ENCODE results near the gene ACTA1.
"Not testable (repeated sequence)": the region's sequence is repeated elsewhere in the genome, so short reads cannot be mapped to it uniquely, and the experiment has no call there.

The ACTA1 gene

DNA sequence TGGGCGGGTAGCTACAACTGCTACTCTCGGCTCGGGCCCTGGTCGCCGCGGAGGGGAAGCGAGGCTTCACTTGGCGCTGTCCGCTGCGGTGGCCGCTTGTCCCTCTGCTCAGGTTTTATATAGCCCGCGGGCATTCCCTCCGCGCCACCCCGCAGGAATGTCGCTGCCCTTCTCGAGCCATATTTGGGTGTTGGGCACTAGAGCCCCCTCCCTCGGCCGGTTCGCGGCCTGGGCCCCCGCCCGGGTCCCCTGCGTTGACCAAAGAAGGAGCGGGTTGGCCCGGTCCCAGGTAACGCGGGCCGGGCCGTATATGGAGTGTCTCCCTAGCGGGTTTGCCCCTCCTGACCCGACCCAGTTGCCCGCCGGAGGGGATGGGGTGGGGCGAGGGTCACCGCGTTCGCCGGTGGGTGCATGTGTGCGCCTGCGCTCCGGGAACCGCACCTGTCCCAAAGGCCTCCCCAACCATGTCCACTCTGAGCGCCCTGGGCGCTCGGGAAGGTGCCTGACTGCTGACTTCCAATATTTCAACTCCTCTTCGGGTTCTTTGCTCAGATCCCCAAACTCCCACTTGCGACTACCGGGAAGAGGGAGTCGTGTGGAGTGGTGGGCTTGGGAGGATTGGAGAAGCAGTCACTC lies at the start of gene ACTA1:
Gene ACTA1 (minus strand): TSS at position 90 of the 636 bp plus-strand sequence. CDS start 979 bp downstream, outside the sequence.
- no peak for DNase-seq (ENCODE audit: low spot score)

DNA sequence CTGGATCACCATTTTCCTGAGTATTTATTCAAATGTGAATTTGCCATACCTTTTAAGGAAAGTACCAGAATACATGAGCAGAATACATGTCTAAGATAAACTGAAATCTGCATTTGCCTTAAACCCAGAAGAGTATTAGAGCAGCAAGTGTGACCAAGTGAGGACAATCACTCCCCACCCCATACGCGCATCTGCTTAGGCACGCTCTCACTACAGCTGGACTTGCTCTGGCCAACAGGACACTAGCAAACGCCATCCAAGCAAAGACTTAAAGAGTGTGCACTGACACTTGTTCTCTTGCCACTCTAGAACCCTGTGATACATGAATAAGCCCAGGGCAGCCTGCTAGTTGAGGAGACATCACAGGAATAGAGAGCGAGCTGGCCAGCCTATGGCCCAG lies 48.6 kb upstream of the ACTA1 start:
- no peak for DNase-seq (ENCODE audit: low spot score)

DNA sequence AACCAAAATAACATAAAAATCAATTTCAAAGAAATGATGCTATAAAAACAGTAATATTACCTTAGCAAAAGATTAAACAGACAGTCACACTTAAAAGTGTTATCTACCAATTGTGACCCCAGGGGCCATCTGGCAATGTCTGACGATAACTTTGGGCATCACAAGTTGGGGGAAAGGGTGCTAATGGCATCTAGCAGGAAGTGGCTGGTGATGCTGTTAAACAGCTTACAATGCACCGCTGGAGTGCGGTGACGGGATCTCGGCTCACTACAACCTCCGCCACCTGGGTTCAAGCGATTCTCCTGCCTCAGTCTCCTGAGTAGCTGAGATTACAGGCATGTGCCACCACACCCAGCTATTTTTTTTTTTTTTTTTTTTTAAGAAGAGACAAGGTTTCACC lies 46.6 kb upstream of the ACTA1 start:
- DNase-seq (ENCODE audit: low spot score) = no peak

DNA sequence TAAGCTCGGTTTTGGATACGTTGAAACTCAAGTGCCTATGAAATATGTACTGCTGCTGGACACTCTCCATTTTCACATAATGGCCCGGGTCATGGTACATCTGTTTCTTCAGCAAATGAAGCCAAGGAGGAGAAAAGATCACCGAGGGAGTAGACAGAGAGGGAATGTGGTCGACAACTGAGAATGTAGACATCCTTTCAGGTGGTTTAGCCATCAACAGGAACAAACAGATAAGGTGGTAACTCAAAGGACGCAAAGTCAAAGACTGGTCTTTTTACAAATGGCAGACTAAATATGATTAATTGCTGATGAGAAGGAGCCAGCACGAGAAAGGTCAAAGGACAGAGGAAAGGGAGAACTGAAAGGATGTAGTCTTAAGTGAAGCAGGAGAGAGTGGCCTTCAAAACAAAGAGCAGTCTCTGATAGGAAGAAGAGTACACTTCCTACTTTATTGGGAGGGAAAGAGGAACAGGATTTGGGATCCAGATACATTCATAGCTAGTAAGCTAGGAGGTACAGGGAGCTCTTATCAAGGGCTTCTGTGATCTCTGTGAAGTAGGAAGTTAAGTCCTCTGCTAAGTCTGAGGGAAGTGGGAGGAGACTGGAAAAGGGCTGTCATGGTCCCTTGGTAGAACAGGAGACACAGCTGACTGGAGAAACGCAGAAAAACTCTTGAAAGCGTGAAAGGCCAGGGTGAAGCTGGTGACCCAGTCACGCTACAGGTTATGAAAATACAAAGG lies 45.9 kb upstream of the ACTA1 start:
- no peak for DNase-seq (ENCODE audit: low spot score)

DNA sequence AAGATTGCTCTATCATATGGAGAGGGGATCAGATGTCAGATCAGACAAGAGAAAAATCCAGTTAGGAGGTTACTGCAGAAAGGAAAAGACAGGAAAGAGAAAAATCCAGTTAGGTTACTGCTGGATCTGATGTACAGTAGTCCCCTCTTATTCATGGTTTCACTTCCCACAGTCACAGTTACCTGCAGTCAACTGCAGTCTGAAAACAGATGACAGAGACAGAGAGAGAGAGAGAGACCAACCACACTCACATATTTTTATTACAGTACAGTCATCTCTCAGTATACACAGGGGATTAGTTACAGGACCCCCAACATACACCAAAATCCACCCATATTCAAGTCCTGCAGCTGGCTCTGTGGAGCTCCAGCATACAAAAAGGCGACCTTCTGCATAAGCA lies 45.0 kb upstream of the ACTA1 start:
- no peak for DNase-seq (ENCODE audit: low spot score)

DNA sequence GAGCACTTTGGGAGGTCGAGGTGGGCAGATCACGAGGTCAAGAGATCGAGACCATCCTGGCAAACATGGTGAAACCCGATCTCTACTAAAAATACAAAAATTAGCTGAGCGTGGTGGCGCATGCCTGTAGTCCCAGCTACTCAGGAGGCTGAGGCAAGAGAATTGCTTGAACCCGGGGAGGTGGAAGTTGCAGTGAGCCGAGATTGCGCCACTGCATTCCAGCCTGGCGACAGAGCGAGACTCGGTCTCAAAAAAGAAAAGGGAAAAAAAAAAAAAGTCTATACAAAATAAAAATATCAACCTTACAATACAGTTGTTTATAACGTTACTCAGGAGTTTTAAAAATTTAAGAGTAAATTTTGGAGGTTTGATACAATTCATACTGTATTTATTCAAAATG lies 42.0 kb upstream of the ACTA1 start:
- DNase-seq (ENCODE audit: low spot score) = not testable (repeated sequence)

DNA sequence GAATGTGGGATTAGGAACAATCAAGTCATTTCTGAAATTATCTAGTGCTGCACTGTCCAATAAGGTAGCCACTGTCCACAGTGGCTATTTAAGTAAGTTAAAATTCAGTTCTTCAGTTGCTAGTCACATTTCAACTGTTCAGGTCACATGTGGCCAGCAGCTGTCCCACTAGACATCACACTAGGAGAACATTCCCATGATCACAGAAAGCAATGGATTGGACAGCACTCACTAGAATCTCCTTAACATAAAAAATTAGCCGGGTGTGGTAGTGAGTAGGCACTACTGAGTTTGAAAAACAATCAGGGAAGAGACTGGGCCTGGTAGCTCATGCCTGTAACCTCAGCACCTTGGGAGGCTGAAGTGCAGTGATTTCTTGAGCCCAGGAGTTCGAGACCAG lies 40.6 kb upstream of the ACTA1 start:
- DNase-seq (ENCODE audit: low spot score) = no peak

DNA sequence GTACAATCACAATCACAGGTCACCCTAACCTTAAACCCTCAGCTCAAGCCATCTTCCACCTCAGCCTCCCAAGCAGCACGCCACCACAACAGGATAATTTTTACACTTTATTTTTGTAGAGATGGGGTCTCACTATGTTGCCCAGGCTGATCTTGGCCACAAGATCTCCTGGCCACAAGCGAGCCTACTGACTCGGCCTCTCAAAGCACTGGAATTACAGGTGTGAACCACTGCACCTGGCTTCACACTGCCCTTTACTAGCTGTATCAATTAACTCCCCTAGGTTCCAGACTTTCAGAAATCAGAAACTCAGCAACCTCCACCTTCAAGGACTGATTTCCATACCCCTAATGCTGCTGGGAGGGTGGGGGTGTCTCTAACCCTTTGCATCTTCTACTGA lies 37.3 kb upstream of the ACTA1 start:
- no peak for DNase-seq (ENCODE audit: low spot score)

DNA sequence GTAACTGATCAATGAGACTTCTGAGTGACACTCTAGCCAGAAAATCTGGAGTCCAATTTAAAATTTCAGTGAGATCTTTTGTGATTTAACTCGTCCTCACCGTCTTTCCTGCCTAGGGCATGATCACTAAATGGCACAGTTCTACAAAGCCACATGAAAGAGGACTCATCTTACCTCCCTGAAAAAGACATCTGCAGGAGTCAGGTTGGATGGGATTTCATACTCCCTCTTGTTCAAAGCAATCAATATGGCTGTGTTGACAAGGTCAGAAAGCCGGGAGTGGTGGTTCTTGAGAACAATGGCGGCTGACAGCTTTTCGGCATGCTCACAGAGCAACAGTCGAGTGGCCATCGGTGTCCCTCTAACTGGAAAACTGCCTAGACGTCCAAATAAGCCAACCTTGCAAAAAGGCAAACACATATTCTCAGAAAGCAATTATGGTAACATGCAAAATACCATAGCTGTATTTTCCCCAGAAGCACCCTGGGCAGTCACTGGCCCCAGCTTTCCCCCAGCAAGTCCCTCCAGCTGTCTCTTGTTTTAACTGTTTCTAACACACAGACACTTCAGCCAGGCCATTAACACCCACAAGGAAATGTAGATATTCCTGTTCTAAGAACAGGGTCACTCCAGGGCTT lies 36.6 kb upstream of the ACTA1 start:
- no peak for DNase-seq (ENCODE audit: low spot score)

DNA sequence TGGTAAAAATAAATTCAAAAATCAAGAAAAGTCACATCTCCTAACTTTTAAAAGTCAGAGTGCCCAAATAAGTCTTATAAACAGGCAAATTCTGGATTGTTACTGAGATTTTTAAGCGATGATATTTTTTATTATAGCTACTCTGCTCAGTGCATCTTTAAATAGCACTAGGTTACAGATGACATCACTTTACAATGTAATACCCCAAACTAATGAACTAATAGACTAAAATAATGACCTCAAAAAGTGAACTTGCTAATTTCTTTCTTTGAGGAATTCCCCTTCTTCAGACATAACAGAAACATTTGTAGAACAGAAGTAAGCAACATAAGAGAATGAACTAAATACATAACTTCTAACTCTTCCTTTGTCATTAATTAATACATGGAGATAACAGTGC lies 33.0 kb upstream of the ACTA1 start:
- no peak for DNase-seq (ENCODE audit: low spot score)

DNA sequence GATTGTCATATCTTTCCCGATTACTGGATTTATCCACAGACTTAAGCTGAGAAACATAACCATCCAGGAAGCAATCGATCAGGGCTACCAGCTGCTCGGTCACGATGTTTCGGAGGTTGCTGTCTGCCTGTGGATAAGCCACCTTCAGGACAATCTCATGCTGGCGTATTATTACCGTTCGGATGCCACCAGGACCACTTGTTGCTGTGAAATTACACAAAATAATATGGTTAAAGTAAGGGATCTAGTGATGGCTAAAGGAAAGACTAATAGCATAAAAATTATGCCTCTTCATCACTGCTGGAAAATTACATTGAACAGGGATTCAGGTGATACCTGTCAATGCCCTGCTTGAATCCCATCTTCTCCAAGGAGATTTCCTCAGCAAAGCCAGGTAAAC lies 30.8 kb upstream of the ACTA1 start:
- DNase-seq (ENCODE audit: low spot score) = no peak

DNA sequence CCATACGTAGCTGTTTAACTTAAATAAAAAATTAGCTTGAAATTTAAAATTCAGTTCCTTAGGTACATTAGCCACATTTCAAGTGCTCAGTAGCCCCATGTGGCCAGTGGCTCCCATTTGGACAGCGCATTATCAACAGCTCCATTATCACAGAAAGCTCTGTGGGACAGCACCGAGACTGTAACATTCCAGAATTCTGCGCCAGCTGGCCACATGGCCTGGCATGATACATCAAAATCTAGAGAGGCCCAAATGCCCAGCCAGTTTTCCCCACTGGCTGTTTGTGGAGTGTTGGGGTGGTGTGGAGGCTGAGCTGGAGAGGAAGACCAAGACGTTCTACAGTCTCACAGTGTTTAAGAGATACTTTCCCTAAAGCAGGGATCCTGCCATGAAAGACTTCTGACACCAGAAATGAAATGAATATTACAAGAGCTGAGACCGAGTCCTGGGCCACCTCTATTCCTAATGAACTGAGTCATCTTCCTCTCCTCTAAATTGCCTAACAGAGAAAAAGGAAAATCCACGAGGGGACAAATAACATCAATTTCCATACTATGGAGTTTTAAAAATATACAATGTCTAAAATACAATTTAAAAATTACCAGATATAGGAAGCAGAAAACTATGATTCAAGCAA lies 27.3 kb upstream of the ACTA1 start:
- no peak for DNase-seq (ENCODE audit: low spot score)

DNA sequence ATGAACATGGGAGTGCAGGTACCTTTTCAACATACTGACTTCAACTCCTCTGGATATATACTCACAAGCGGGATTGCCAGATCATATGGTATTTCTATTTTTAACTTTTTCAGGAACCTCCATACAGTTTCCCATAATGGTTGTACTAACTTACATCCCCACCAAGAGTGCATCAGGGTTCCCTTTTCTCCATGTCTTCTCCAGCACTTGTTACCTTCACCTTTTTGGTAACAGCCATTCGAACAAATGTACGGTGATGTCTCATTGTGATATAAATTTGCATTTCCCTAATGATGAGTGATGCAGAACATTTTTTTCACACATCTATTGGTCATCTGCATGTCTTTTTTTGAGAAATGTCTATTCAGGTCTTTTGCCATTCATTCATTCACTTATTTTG lies 25.9 kb upstream of the ACTA1 start:
- no peak for DNase-seq (ENCODE audit: low spot score)

DNA sequence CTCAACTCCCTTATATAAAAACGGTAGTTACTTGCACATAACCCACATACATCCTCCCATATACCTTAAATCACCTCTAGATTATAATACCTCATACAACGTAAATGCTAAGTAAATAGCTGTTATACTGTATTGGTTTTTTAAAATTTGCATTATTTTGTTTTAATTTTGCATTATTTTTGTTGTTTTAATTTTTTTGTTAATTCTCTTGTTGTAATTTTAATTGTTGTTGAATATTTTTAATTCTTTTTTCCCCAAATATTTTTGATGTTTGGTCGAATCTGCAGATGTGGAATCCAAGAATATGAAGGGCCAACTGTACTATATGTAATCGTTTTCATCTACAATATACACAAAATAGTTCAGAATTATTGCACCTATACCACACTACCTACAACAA lies 23.5 kb upstream of the ACTA1 start:
- no peak for DNase-seq (ENCODE audit: low spot score)

DNA sequence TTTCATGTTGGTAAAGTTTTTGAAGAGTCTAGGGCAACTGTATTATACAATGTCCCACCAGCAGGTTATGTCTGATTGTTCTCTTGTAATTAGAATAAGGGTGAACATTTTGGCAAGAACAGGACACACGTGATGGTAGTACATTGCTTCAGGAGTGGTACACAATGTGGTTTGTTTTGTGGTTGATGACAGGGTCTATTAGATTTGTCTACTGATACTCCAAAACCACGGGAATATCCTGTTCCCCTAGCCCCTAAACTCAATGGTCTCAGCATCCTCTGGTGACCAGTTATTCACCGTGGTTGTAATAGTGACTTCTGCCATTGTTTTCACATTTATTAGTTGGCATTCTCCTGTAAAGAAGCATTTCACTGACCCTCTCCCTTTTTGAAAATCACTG lies 22.1 kb upstream of the ACTA1 start:
- no peak for DNase-seq (ENCODE audit: low spot score)

DNA sequence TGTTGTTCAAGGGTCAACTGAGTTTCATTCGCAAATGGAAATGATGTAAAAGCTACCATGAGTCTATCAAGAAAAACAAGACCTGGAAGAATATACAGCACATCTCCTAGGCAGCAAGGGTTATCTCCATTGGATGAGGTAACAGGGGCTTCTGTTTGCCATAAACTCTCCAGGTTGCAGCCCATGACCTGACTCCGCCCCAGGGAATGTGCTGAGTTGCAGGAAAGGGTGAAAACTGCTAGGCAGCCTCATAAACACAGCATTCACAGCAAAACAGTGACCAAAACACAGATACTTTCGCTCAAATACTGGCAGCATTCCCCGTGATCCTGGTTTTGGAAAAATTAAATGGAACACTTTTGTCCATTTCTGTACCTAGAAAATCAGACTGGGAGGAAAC lies 20.2 kb upstream of the ACTA1 start:
- no peak for DNase-seq (ENCODE audit: low spot score)

DNA sequence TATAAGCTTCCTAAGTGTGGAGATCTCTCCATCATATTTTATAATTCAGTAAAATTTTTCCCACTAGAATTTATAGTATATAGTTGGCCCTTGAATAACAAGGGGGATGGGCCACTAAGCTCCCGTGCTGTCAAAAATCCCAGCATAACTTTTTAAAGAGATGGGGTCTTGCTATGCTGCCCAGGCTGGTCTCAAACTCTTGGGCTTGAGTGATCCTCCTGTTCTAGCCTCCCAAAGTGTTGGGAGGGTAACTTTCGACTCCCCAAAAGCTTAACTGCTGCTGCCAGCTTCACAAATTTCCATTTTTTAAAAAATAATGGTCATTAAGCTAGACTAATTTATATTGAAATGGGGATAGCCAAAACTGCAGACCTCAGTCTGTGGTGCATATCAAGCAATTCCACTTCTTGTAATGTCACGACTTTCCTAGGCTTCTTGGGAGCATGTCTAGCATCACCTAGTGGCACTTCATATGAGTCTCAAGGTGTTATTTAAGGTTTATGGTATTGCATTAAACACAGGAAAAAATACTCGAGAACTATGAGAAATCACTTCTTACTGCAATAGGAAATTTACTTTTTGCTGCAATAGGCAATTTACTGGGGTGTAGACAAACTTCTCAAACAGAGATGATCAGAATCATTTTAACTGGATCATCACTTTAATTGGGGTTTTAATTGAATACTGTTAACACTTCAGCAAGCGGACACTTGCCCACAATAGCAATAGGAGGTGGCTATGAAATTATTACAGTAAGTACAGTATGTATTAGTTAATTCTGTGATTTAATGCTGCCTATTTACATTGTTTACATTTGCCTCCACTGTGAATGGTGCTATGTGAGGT lies 19.3 kb upstream of the ACTA1 start:
- DNase-seq (ENCODE audit: low spot score) = no peak

DNA sequence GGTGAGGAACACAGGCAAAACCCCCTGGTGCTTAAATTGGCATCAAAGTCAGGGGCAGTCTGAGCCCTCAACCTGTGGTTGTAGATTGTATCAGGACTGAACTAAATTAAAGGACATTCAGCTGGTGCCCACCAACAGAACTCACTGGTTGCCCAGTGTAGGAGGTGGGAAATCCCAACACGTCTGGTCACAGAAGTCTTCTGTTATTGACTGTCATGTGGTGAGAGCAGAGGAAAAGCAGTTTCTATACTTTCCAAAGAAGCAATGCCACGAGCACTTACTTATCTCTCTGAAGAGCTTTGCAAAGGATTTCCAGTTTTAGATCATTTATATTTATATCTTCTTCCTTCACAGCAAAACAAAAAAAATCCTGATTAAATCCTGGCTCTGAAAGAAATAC lies 15.0 kb upstream of the ACTA1 start:
- no peak for DNase-seq (ENCODE audit: low spot score)

DNA sequence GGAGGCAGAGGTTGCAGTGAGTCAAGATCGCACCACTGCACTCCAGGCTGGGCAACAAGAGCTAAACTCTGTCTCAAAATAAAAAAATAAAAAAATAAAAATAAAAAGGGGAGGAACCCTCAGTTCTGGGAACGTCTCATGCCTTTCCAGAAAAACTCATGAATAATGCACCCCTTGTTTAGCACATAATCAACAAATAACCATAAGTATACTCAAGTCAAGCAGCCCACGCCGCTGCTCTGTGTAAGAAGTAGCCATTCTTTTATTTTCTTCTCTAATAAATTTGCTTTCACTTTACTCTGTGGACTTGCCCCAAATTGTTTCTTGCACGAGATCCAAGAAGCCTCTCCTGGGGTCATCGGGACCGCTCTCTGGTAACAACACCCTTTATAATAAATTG lies 14.5 kb upstream of the ACTA1 start:
- no peak for DNase-seq (ENCODE audit: low spot score)

DNA sequence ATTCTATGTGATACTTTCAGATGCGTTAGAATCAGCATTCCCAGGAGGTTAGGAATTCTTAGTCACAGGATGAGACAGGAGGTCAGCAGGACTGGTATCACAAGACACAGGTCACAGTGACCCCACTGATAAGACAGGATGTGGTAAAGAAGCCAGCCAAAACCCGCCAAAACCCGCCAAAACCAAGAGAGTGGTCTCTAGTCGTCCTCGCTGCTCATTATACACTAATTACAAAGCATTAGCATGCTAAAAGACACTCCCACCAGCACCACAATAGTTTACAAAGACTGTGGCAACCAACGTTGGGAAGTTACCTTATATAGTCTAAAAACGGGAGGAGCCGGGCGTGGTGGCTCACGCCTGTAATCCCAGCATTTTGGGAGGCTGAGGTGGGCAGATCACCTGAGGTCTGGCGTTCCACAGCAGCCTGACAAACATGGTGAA lies 13.9 kb upstream of the ACTA1 start:
- DNase-seq (ENCODE audit: low spot score) = no peak

DNA sequence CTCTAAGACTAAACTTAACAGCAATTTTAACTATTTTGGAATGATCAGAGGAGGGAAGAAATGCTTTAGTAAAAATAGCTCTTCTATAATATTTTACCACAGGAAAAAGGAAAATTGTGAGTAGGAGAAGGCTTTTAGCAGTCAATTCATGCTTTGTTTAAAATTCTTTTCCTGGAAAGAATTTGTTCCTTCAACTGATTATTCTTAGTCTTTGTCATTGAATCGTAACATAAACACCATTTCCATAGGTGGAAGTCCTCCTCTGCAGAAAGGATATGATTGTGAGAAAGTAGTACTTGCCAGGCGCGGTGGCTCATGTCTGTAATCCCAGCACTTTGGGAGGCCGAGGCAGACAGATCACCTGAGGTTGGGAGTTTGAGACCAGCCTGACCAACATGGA lies 11.9 kb upstream of the ACTA1 start:
- no peak for DNase-seq (ENCODE audit: low spot score)
